Panc1 (cell line): Measurements from ENCODE around the gene DELE1. TPM values are rescaled to one million over a fixed set of nuclear protein-coding genes. Genes with fewer than 3 reads are reported as not detected.

Experiments
- ATAC-seq: fragments of 200-7000 bp; cut with Tn5 transposase; 2 replicates; pipeline ENCODE4 v1.9.1; 2020; ENCODE audit warnings: mild to moderate bottlenecking, moderate library complexity
- BruUV-seq: library from RNA; stranded (reverse); fragments of 400-500 nt; replicated peaks from 2 replicates; lab custom pipeline; 2021; lab: Mats Ljungman, UMichigan
- CTCF ChIA-PET: fragments of 300-600 bp; sonication (Branson Sonifier 250); formaldehyde crosslinking; loops from one replicate; lab custom pipeline; 2022; ENCODE audit warnings: antibody characterized with exemption; lab: Charles Lee
- POLR2A ChIA-PET: fragments of 300-600 bp; sonication (Branson Sonifier 250); formaldehyde crosslinking; loops from one replicate; lab custom pipeline; 2022; ENCODE audit warnings: antibody characterized with exemption; lab: Charles Lee
- DNase-seq: peaks from one replicate; pipeline ENCODE4 v3.0.0-alpha.2; 2010; ENCODE audit warnings: low read depth, low spot score
- H3K27ac ChIP-seq: 2 replicates; pipeline ENCODE4 v1.5.1; 2011; ENCODE audit warnings: mild to moderate bottlenecking, low read length, inconsistent platforms
- H3K27me3 ChIP-seq: fragments of 200-500 bp; sonication (Bioruptor generic); 2 replicates; pipeline ENCODE4 v1.6.0; 2014; ENCODE audit warnings: low read length, inconsistent platforms; ENCODE audit not compliant: control insufficient read depth, insufficient read depth
- H3K36me3 ChIP-seq: fragments of 200-500 bp; sonication (Bioruptor generic); 2 replicates; pipeline ENCODE4 v1.5.1; 2014; ENCODE audit warnings: inconsistent platforms, mild to moderate bottlenecking, low read length, moderate library complexity; ENCODE audit not compliant: control insufficient read depth, insufficient read depth
- H3K4me1 ChIP-seq: 2 replicates; pipeline ENCODE4 v1.5.1; 2011; ENCODE audit warnings: inconsistent platforms, mild to moderate bottlenecking, low read length, moderate library complexity; ENCODE audit not compliant: control insufficient read depth, insufficient read depth
- H3K4me3 ChIP-seq, 2 experiments: 2 replicates each; pipeline ENCODE4 v1.5.1; 2011 to 2012; ENCODE audit warnings: low read depth in 2 of 2, low read length in 2 of 2, mild to moderate bottlenecking in 2 of 2, inconsistent platforms in 1 of 2, moderate library complexity in 1 of 2
- H3K9me3 ChIP-seq: fragments of 200-500 bp; sonication (Bioruptor generic); 2 replicates; pipeline ENCODE4 v1.5.1; 2014; ENCODE audit warnings: low read depth, mild to moderate bottlenecking, inconsistent platforms, low read length, moderate library complexity; ENCODE audit not compliant: control insufficient read depth, insufficient read depth
- POLR2AphosphoS5 ChIP-seq: IDR thresholded peaks from 2 replicates; pipeline ENCODE4 v1.6.1; 2012; ENCODE audit warnings: mild to moderate bottlenecking, low read depth, low read length, moderate library complexity
- SIN3A ChIP-seq: IDR thresholded peaks from 2 replicates; pipeline ENCODE4 v1.6.1; 2012; ENCODE audit warnings: low read depth, mild to moderate bottlenecking, low read length, moderate library complexity, borderline replicate concordance; ENCODE audit not compliant: insufficient read depth
- TCF7L2 ChIP-seq: IDR thresholded peaks from 2 replicates; pipeline ENCODE4 v1.6.1; 2011; ENCODE audit warnings: mild to moderate bottlenecking, low read depth, low read length, inconsistent platforms
- in situ Hi-C: cut with HindIII; loops from 2 replicates; pipeline ENCODE4 v1.10.0; 2016; ENCODE audit warnings: low sequenced_read_pairs, low pct_unique_long_range_greater_than_20kb
- intact Hi-C: fragments of 100-400 bp; cut with micrococcal nuclease; formaldehyde crosslinking; loops from one replicate; pipeline ENCODE4 v1.10.0; 2022; ENCODE audit not compliant: unreplicated experiment
- total RNA-seq: library from RNA; stranded (reverse); gene quantifications from one replicate; pipeline ENCODE4 v1.2.1, GENCODE V29; 2021; ENCODE audit not compliant: unreplicated experiment
- TF ChIP-seq, protein P1 (sequence below), 2 experiments: IDR thresholded peaks; 2 replicates each; pipeline ENCODE4 v1.6.1; 2011 to 2012; ENCODE audit warnings: low read depth in 2 of 2, control low read depth in 1 of 2, low read length in 1 of 2, mild to moderate bottlenecking in 1 of 2, moderate library complexity in 1 of 2; ENCODE audit not compliant: insufficient read depth in 1 of 2
- TF ChIP-seq, protein P2 (sequence below): fragments of 450-650 bp; IDR thresholded peaks from 2 replicates; pipeline ENCODE4 v1.5.1; 2017; ENCODE audit warnings: mild to moderate bottlenecking

The DELE1 gene
- total RNA-seq, 1 experiment from 2014 or later, result 78.4 TPM

DNA sequence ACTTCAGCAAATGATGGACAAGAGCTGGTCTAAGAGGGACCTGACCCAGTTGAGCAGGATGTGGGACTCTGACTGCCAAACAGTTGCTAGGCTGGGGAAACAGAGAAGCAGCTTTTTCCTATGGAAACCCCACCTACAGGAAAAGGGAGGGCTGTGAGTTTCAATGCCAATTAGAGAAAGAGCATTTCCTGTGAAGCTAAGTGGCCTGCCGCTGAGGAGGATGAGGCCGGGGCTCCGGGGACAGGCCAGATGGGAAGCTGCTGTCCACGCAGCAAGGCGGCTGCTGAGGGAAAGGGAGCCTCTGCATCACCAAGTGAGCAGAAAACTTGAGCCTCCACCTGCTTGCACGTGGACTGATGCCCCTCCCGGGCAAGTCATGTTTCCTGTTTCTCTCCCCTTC lies 34.4 kb downstream of the DELE1 start, which contains the start of gene PCDH12:
PCDH12 (minus strand) TSS at position 90 of the 400 bp plus-strand sequence. CDS start 351 bp downstream, outside the sequence.
- Histone ChIP-seq H3K4me1 (no peaks in the 10 kb centered on the region), H3K27me3 (no peaks in the 10 kb centered on the region; the same call in 1 of the 2 replicates), H3K4me3 (no peak within 1 kb of the TSS), H3K36me3 (no peaks in the 10 kb centered on the region), H3K27ac (no peak within 1 kb of the TSS), H3K9me3 (no peaks in the 10 kb centered on the region)
- no peak for DNase-seq
- ATAC-seq, result no peak
- intact Hi-C loops (no loop called here), in situ Hi-C loops (no loop called here)
- CTCF ChIA-PET, result interaction anchor here (0.5 to 1.4 kb wide), 4 partner anchors 11 to 69 kb away, joined by 3 to 9 read pairs (median 4); partner anchors contain the start of gene RNF14
- no TSS peak for BruUV-seq
- TF ChIP-seq, protein P1, sequence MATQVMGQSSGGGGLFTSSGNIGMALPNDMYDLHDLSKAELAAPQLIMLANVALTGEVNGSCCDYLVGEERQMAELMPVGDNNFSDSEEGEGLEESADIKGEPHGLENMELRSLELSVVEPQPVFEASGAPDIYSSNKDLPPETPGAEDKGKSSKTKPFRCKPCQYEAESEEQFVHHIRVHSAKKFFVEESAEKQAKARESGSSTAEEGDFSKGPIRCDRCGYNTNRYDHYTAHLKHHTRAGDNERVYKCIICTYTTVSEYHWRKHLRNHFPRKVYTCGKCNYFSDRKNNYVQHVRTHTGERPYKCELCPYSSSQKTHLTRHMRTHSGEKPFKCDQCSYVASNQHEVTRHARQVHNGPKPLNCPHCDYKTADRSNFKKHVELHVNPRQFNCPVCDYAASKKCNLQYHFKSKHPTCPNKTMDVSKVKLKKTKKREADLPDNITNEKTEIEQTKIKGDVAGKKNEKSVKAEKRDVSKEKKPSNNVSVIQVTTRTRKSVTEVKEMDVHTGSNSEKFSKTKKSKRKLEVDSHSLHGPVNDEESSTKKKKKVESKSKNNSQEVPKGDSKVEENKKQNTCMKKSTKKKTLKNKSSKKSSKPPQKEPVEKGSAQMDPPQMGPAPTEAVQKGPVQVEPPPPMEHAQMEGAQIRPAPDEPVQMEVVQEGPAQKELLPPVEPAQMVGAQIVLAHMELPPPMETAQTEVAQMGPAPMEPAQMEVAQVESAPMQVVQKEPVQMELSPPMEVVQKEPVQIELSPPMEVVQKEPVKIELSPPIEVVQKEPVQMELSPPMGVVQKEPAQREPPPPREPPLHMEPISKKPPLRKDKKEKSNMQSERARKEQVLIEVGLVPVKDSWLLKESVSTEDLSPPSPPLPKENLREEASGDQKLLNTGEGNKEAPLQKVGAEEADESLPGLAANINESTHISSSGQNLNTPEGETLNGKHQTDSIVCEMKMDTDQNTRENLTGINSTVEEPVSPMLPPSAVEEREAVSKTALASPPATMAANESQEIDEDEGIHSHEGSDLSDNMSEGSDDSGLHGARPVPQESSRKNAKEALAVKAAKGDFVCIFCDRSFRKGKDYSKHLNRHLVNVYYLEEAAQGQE (IDR thresholded peaks at IDR 0.05; ENCODE audit: insufficient read depth in 1 of 2, low read depth in 2 of 2, low read length in 1 of 2), result no peak
- TF ChIP-seq TCF7L2, result no peak
- TF ChIP-seq SIN3A, result no peak
- TF ChIP-seq POLR2AphosphoS5, result no peak
- POLR2A ChIA-PET, result no interaction called here

DNA sequence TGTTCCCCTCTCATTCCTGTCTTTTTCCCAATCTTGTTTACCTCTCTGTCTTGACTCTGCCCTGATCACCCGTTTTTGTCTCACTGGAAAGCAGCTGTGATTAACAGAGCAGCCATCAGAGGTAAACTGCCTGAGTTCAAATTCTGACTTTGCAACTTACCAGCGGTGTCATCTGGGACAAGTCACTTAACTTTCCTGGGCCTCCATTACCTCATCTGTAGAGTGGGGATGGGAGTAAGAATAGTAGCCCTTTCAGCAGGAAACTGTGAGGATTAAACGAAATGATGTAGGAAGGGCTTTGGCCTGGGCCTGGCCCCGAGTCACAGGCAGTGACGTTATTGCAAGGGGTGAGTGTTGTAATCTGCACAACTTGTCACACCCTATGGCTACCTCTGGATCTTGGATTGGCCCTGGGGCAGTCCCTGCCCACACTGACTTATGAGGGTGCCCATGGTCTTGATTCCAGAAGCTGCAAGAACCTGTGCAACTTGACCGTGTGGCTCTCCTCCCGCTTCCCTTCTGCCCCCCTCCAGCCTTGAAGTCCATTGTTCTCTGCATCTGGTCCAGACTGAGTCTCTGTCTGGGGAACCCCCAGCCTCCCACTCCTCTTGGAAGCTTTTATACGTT lies 35.0 kb downstream of the DELE1 start:
- Histone ChIP-seq H3K9me3 (no peaks in the 10 kb centered on the region), H3K36me3 (no peaks in the 10 kb centered on the region), H3K4me3 (no peak overlapping the region), H3K27me3 (no peaks in the 10 kb centered on the region), H3K4me1 (no peaks in the 10 kb centered on the region), H3K27ac (no peak overlapping the region)
- no peak for ATAC-seq
- no peak for DNase-seq
- intact Hi-C loops, result no loop called here
- BruUV-seq, result no TSS peak
- TF ChIP-seq SIN3A, result no peak
- no peak for TF ChIP-seq TCF7L2
- no peak for TF ChIP-seq POLR2AphosphoS5
- TF ChIP-seq, protein P1 (IDR thresholded peaks at IDR 0.05; ENCODE audit: insufficient read depth in 1 of 2, low read depth in 2 of 2, low read length in 1 of 2), result no peak
- TF ChIP-seq, protein P2, sequence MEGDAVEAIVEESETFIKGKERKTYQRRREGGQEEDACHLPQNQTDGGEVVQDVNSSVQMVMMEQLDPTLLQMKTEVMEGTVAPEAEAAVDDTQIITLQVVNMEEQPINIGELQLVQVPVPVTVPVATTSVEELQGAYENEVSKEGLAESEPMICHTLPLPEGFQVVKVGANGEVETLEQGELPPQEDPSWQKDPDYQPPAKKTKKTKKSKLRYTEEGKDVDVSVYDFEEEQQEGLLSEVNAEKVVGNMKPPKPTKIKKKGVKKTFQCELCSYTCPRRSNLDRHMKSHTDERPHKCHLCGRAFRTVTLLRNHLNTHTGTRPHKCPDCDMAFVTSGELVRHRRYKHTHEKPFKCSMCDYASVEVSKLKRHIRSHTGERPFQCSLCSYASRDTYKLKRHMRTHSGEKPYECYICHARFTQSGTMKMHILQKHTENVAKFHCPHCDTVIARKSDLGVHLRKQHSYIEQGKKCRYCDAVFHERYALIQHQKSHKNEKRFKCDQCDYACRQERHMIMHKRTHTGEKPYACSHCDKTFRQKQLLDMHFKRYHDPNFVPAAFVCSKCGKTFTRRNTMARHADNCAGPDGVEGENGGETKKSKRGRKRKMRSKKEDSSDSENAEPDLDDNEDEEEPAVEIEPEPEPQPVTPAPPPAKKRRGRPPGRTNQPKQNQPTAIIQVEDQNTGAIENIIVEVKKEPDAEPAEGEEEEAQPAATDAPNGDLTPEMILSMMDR, result no peak
- ChIA-PET CTCF (interaction anchor here (0.5 to 1.4 kb wide), 4 partner anchors 11 to 69 kb away, joined by 3 to 9 read pairs (median 4); partner anchors contain the start of gene RNF14), POLR2A (no interaction called here)
- in situ Hi-C loops, result no loop called here
